GM12865 (cell line): ENCODE results near the gene GRHPR.

Experiments
- DNase-seq: peaks from one replicate; pipeline ENCODE4 v3.0.0; 2010; ENCODE audit warnings: low read depth
- H3K4me3 ChIP-seq: 2 replicates; pipeline ENCODE4 v1.5.1; 2011; ENCODE audit warnings: mild to moderate bottlenecking, low read depth, low read length, control low read depth
- CTCF ChIP-seq: IDR thresholded peaks from 2 replicates; pipeline ENCODE4 v1.5.1; 2011; ENCODE audit warnings: low read length, control low read depth, low read depth, inconsistent platforms; ENCODE audit not compliant: insufficient read depth; ENCODE audit errors: missing control alignments

Gene GRHPR

GRCh38 chr9:37407468-37407867 is 15.0 kb upstream of the GRHPR start:
- peak; percentile 67 for DNase-seq
- peak; percentile 29 for TF ChIP-seq CTCF
- H3K4me3 ChIP-seq, result peak overlapping the region; percentile 59

- TF ChIP-seq CTCF, result peak; percentile 14
- peak; percentile 100 for DNase-seq
- peak overlapping the region; percentile 59 for H3K4me3 ChIP-seq
Measured at GRCh38 chr9:37408933-37409710, 13.4 kb upstream of the GRHPR start.

- H3K4me3 ChIP-seq, result peak overlapping the region; percentile 58
- DNase-seq, result peak; percentile 59
- TF ChIP-seq CTCF, result no peak
Measured at GRCh38 chr9:37410354-37410861, 12.1 kb upstream of the GRHPR start.

DNA sequence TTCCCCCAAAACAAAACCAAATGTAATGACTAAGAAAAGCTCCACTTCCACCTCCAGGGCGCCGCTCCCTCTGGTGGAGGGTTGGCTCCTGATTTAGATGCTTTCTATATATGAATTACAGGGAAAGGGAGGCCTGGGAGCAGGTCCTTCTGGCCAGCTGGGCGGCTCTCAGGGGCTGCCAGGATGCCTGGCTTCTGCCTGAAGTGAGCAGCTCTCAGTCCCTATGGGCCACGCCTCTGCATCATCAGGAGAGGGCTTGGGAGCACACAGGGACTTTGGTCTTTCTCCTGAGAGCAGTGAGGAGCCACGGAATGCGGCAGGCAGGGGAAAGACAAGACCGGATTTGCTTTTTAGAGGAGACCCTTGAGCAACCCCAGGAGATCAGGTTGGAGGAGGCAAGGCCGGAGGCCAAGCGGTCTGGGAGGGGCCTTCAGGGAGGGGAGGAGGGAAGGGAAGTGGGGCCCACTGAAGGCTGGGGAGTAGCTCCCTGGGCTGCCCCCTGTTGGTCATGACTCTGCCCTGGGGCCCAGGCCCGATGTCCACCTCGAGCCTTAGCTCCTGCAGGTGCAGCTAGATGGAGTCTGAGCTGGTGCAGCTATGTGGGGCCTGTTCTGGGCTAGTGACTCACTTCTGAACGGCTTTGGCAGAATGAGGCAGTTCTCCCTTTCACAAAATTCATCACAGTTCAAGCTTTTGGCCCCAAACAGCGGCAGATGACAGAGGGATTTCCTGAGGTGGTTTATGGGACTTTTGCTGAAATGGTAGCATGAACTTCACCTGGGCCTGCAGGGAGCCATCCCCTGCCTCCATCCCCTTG is 11.3 kb upstream of the GRHPR start:
- peak; percentile 95 for DNase-seq
- TF ChIP-seq CTCF, result peak; percentile 74
- peak overlapping the region; percentile 58 for H3K4me3 ChIP-seq

GRCh38 chr9:37412431-37413151 is 9.9 kb upstream of the GRHPR start:
- TF ChIP-seq CTCF, result no peak
- DNase-seq, result peak; percentile 71
- peak overlapping the region; percentile 58 for H3K4me3 ChIP-seq

GRCh38 chr9:37413311-37413710 is 9.2 kb upstream of the GRHPR start:
- H3K4me3 ChIP-seq, result no peak overlapping the region
- DNase-seq, result no peak
- no peak for TF ChIP-seq CTCF
